MG63 (cell line): ENCODE results near the gene CHI3L2. TPM values are rescaled to one million over a fixed set of nuclear protein-coding genes. Genes with fewer than 3 reads are reported as not detected.
A peak's percentile ranks its signal among the peaks of the same experiment; 100 is the strongest.

ENCODE experiments used
- DNase-seq: peaks from one replicate; pipeline ENCODE4 v3.0.0-alpha.2; 2020
- H3K27me3 ChIP-seq: fragments of 250-450 bp; sonication (Bioruptor Pico); 2 replicates; pipeline ENCODE4 v1.5.1; 2020; ENCODE audit warnings: mild to moderate bottlenecking, moderate library complexity
- H3K36me3 ChIP-seq: fragments of 250-450 bp; sonication (Bioruptor Pico); 2 replicates; pipeline ENCODE4 v1.5.1; 2020; ENCODE audit warnings: mild to moderate bottlenecking, moderate library complexity
- H3K4me3 ChIP-seq: fragments of 250-450 bp; sonication (Bioruptor Pico); 2 replicates; pipeline ENCODE4 v1.5.1; 2020; ENCODE audit warnings: mild to moderate bottlenecking, moderate library complexity
- H3K9me3 ChIP-seq: fragments of 250-450 bp; sonication (Bioruptor Pico); 2 replicates; pipeline ENCODE4 v1.5.1; 2020; ENCODE audit warnings: mild to moderate bottlenecking, moderate library complexity
- total RNA-seq: library from RNA; depleted of rRNA; stranded (reverse); fragments of >200 nt; shearing (Covaris generic); gene quantifications from 2 replicates; pipeline ENCODE4 v1.2.3, GENCODE V29; 2014; ENCODE audit warnings: low replicate concordance; rRNA removed

The CHI3L2 gene, protein sequence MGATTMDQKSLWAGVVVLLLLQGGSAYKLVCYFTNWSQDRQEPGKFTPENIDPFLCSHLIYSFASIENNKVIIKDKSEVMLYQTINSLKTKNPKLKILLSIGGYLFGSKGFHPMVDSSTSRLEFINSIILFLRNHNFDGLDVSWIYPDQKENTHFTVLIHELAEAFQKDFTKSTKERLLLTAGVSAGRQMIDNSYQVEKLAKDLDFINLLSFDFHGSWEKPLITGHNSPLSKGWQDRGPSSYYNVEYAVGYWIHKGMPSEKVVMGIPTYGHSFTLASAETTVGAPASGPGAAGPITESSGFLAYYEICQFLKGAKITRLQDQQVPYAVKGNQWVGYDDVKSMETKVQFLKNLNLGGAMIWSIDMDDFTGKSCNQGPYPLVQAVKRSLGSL
- 1.6 and 3.2 TPM in 2 replicates for total RNA-seq

DNA sequence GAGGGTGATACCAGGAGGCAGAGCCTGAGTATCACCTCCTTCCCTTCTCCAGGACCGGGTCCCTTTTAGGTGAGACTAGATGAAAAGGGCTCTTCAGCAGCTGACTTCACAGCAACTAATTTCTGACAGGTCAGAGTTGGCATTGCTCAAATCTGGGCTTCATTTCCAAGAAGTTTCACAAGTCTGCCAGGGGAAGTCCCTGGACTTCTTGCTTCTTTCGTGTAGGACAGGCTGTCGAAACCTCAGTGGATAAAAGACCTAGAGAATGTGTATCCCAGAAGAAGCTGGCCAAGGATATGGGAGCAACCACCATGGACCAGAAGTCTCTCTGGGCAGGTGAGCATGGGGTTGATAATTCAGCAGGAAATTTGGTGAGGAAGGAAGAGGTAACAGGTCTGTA, at the start of gene CHI3L2:
Gene CHI3L2 (plus strand): TSS at position 280 of the 400 bp plus-strand sequence. CDS start 17 bp downstream, at position 297.
- peak; percentile 44 for DNase-seq
- no peak within 1 kb of the TSS for H3K4me3 ChIP-seq
- no peaks in the 10 kb centered on the region for H3K36me3 ChIP-seq
- no peaks in the 10 kb centered on the region for H3K9me3 ChIP-seq
- H3K27me3 ChIP-seq, result no peaks in the 10 kb centered on the region

- H3K27me3 ChIP-seq, result no peaks in the 10 kb centered on the region
- no peak for DNase-seq
- peaks cover 61% of the 10 kb centered on the region for H3K36me3 ChIP-seq
- no peak overlapping the region for H3K4me3 ChIP-seq
- H3K9me3 ChIP-seq, result no peaks in the 10 kb centered on the region
Observed at GRCh38 chr1:111179968-111180533, 47.5 kb upstream of the CHI3L2 start.

- Histone ChIP-seq H3K36me3 (peaks cover 58% of the 10 kb centered on the region), H3K27me3 (no peaks in the 10 kb centered on the region), H3K4me3 (no peak overlapping the region)
Observed at GRCh38 chr1:111182052-111182451, 45.5 kb upstream of the CHI3L2 start.

DNA sequence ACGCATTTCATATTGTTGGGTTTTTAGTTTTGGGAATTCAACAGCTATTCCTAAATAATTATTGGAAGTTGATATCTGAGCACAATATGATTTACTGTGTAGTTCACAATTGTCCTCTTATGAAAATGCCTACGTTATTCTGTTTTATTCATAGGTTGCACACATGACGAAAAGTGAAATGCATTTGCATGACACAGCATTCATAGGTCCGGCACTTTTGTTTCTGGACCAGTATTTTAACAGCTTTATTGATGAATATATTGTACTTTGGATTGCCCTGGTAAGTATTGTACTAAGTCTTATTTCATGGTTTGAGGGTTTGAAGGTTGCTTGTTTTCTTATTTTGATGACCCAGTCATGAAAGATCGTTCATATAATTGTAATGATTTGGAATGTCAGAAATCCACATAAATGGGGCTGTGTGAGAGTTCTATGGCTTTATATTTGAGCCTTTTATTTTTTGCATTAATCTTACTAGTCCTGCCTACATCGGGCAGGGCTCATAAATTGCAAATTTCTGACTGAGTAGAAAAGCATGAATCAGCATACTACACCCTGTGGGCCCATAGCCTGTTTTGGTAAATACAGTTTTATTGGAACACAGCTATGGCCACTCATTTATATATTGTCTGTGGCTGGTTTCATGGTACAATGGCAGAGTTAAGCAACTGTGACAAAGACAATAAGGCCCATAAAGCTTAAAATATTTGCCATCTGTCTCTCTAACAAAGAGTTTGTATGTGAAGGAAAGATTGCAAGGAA, 44.0 kb upstream of the CHI3L2 start:
- no peak for DNase-seq
- no peaks in the 10 kb centered on the region for H3K9me3 ChIP-seq
- H3K4me3 ChIP-seq, result no peak overlapping the region
- H3K36me3 ChIP-seq, result peaks cover 64% of the 10 kb centered on the region
- no peaks in the 10 kb centered on the region for H3K27me3 ChIP-seq

More at GRCh38 chr1:111182052-111182451, 45.5 kb upstream of the CHI3L2 start:
- no peak for DNase-seq
- no peaks in the 10 kb centered on the region for H3K9me3 ChIP-seq

- Histone ChIP-seq H3K4me3 (no peak overlapping the region), H3K36me3 (peaks cover 67% of the 10 kb centered on the region), H3K9me3 (no peaks in the 10 kb centered on the region), H3K27me3 (no peaks in the 10 kb centered on the region)
- no peak for DNase-seq
Observed at GRCh38 chr1:111184663-111185062, 42.9 kb upstream of the CHI3L2 start.

- peak; percentile 49 for DNase-seq
- no peaks in the 10 kb centered on the region for H3K9me3 ChIP-seq
- H3K27me3 ChIP-seq, result no peaks in the 10 kb centered on the region
- H3K36me3 ChIP-seq, result peaks cover 28% of the 10 kb centered on the region
- H3K4me3 ChIP-seq, result no peak overlapping the region
Observed at GRCh38 chr1:111190931-111191451, 36.5 kb upstream of the CHI3L2 start.

DNA sequence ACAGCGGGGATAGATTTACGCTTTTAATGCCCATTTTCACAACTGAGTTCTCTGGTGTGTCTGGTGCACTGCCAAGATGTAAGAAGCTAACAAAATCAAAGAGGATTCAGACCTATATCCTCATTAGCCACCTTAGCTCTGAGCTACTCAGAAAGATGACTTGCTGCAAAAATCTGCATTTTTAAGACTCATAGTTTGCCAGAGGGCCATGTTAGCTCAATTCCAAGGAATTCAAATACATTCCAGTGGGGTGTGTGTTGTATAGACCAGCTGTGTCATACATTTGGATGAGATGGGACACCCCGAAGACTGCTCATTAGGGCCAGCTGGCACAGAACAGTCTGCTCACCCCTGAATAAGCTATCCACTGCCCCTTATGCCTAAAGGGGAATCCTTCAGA, 36.0 kb upstream of the CHI3L2 start:
- Histone ChIP-seq H3K27me3 (no peaks in the 10 kb centered on the region), H3K9me3 (no peaks in the 10 kb centered on the region), H3K36me3 (peaks cover 28% of the 10 kb centered on the region), H3K4me3 (no peak overlapping the region)
- peak; percentile 69 for DNase-seq

- DNase-seq, result no peak
- Histone ChIP-seq H3K4me3 (no peak overlapping the region), H3K27me3 (no peaks in the 10 kb centered on the region), H3K36me3 (peaks cover 22% of the 10 kb centered on the region), H3K9me3 (no peaks in the 10 kb centered on the region)
Observed at GRCh38 chr1:111192074-111192473, 35.4 kb upstream of the CHI3L2 start.

DNA sequence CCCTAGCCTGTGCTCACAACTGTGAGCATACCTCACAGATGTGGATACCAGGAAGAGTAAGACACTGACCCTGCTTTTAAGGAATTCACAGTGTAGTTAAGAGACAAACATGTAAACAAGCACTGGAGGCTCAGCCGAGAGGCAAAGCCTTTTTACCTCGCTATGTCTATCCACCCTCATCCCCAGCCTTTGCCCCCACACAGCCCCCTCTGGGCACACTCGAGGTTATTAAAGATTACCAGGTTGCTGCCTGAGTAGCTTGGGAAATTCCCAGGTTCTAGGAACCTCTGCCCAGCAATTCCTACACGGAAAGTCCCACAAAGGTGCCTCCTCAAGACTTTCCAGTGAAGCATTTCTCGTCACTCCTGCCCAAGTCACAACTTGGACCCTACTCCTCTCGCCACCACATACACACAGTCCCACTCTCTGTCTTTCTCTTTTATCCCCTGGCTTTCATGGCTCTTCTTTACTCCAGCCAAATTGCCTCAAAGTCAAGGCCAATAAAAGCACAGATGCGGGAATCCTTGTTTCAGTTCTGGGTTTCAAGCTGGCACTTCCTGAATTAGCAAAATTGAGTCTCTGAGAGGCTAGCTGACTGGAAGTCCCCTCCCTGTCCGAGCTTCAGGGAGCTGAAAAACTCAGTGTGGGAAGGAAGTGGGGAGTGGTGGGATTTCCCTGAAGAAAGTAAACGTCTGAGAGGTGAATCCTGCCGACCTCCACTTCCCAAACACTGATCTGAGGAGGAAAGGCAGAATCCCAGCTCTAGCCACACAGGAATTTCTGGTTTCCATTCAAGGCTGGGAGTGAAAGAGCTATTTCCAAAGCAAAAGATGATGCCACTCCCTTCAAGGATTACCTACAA, 34.6 kb upstream of the CHI3L2 start:
- Histone ChIP-seq H3K4me3 (no peak overlapping the region), H3K9me3 (no peaks in the 10 kb centered on the region), H3K27me3 (no peaks in the 10 kb centered on the region), H3K36me3 (peaks cover 14% of the 10 kb centered on the region)
- DNase-seq, result no peak

DNA sequence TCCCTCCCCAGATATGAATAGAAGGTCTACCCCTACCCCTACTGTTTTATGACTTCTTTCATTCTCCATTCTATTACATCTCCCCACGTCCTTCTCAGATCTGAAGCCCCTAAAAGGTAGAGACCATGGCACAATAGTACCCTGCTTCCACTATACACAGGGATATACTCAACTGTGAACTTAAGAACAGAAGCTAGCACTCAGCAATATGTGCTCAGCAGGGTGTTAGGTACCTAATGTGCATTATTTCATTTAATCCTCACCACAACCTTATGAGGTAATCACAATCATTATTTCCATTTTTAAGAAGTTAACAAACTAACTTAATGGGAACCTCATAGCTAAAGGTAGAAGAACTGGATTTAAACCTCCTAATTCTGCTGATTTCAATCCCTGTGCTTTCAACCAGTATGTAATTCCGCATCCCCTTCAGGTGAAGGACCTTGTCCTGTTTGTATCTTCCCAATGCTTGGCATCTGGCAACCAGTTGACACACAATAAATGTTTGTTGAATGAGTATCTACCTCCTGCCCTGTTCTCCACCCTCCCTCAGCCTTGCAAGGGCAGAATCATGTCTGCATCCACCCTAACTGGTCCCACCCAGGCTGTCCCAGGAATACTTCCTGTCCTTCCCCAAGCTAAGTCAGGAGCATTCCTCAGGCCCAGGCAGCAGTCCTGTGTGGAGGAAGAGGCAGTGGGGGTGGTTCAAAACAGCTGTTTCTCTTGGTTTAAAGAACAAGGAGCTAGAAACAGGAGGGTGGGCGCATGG, 33.6 kb upstream of the CHI3L2 start:
- no peaks in the 10 kb centered on the region for H3K27me3 ChIP-seq
- H3K9me3 ChIP-seq, result no peaks in the 10 kb centered on the region
- peaks cover 6% of the 10 kb centered on the region for H3K36me3 ChIP-seq
- DNase-seq, result no peak
- no peak overlapping the region for H3K4me3 ChIP-seq

DNA sequence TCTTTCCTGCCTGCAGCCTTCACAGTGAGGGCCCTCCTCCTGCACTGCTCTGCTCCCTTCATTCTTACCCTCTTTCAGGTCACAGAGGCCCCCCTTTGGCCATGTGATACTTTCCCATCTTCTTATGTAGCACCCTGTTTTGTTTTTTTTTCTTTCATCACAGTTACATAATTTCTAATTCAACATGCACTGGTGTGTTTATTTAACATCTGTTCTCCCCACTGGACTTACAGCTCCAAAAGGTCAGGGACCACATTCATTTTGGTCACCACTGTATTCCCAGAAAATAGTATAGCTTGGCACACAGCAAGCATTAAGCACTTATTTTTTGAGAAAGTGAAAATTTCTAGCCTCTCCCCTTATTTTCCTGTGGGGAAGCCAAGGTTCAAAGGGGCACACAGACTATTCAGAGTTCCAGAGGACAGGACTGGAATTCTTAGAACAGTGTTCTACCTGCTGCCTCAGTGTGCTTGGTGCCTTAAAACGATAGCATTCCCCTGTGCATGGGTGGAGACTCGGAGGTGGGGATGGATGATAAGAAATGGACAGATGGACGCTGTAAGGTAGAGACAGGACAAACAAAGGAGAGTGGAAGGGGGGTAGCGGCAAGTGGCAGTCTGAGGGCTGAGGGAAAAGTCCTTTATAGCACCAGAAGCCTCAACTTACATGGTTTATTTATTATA, 32.4 kb upstream of the CHI3L2 start:
- H3K27me3 ChIP-seq, result no peaks in the 10 kb centered on the region
- H3K36me3 ChIP-seq, result no peaks in the 10 kb centered on the region
- H3K4me3 ChIP-seq, result no peak overlapping the region
- H3K9me3 ChIP-seq, result no peaks in the 10 kb centered on the region
- DNase-seq, result no peak

GRCh38 chr1:111196213-111196612, 31.3 kb upstream of the CHI3L2 start:
- H3K9me3 ChIP-seq, result no peaks in the 10 kb centered on the region
- no peaks in the 10 kb centered on the region for H3K27me3 ChIP-seq
- H3K36me3 ChIP-seq, result no peaks in the 10 kb centered on the region
- H3K4me3 ChIP-seq, result no peak overlapping the region
- no peak for DNase-seq

- peak; percentile 43 for DNase-seq
- H3K9me3 ChIP-seq, result no peaks in the 10 kb centered on the region
Observed at GRCh38 chr1:111197598-111198284, 29.8 kb upstream of the CHI3L2 start.

DNA sequence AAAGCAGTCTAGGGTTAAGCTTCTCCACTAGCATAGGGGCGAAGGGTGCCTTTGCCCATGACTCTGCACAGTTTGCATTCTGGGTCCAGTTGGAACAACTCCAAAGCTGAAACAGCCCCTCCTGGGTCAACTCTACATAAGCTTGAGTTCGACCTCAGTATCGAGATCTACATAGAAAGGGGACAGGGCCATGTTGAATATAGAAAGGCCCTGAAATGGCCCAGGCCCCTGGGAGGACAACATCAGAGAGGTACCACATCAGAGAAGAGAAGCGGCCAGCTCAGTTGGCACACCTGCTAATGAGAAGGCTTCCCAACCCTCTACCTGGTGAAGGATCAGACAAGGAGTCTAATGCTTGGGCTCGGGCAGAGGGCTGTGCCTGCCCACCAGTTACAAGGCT, 28.7 kb upstream of the CHI3L2 start:
- no peaks in the 10 kb centered on the region for H3K9me3 ChIP-seq
- no peaks in the 10 kb centered on the region for H3K36me3 ChIP-seq
- DNase-seq, result no peak

More at GRCh38 chr1:111197598-111198284, 29.8 kb upstream of the CHI3L2 start:
- Histone ChIP-seq H3K27me3 (no peaks in the 10 kb centered on the region), H3K36me3 (no peaks in the 10 kb centered on the region), H3K4me3 (no peak overlapping the region)

GRCh38 chr1:111199329-111199728, 28.2 kb upstream of the CHI3L2 start:
- Histone ChIP-seq H3K36me3 (no peaks in the 10 kb centered on the region), H3K9me3 (no peaks in the 10 kb centered on the region), H3K4me3 (no peak overlapping the region), H3K27me3 (no peaks in the 10 kb centered on the region; the same call in 1 of the 2 replicates)
- DNase-seq, result no peak

More for the DNA sequence above, 28.7 kb upstream of the CHI3L2 start:
- Histone ChIP-seq H3K27me3 (no peaks in the 10 kb centered on the region), H3K4me3 (no peak overlapping the region)
